ENCODE data around the gene FAM3A.
"Not testable (repeated sequence)": the region's sequence is repeated elsewhere in the genome, so short reads cannot be mapped to it uniquely, and the experiment has no call there.

Gene FAM3A, protein sequence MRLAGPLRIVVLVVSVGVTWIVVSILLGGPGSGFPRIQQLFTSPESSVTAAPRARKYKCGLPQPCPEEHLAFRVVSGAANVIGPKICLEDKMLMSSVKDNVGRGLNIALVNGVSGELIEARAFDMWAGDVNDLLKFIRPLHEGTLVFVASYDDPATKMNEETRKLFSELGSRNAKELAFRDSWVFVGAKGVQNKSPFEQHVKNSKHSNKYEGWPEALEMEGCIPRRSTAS

DNA sequence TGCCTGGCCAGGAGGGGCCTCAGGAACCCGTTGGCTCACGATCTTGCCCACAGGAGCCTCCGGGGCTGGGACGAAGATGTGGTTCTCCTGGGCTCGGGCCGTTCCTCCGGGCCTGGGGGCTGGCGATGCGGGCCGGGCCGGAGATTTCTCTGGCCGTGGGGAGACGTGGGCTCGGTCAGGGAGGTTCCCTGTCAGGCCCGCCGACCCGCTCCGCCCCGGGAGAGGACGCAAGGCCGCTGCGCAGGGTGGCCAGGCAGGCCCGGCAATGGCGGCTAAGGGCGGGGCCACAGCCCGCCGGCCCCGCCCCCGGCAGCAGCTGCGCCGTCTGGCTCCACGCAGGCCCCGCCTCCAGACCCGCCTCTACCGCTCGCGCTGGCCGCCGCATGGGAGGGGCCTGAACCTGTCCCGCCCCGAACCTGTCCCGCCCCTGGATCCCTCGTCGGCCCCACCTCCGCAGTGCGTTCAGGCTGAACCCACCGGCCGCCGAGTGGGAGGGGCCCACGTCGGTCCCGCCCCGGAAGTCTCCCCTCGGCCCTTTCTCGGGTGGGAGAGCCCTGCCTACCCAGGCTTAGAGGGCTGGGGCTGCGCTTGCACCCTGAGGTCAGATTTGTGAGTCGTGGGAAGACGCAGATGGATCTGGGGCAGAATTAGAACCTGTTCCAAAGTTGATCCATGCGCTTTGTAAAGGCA, at the start of gene FAM3A:
FAM3A (minus strand) TSS at position 267 of the 690 bp plus-strand sequence. CDS start 460 bp downstream, outside the sequence.
- DNase-seq, result peak; percentile 90

DNA sequence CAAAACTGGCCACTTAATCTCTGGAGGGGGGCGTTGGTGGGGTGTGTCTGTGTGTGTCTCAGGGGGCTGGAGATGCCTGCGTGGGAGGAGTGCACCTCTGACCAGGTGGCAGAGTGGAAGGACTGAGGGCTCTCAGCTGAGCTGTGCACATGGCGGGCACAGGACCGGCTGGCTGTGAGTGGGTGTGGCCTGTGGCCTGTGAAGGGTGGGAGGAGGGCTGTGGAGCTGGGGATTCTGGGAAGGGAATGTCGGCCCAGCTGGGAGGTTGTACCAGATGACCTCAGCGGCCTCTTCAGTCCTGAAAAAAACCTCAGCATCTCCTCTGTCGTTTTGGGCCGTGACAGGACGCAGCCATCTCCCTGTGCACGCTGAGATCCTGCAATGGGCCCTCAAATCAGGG, 46.3 kb upstream of the FAM3A start:
- not testable (repeated sequence) for DNase-seq

DNA sequence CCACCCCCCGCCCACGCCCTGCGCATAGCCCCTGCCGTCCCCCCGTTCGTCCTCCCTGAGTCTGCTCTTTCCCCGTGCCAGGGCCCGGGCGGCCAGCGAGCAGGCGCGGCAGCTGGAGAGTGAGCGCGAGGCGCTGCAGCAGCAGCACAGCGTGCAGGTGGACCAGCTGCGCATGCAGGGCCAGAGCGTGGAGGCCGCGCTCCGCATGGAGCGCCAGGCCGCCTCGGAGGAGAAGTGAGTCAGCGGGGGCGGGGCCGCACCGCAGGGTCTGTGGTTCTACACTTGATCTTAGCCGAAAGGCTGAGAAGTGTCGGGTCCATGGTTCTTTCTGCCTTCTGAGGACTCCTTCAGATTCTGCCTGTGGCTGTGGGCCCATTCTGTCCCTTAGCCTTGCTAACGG, 44.3 kb upstream of the FAM3A start:
- DNase-seq, result not testable (repeated sequence)

DNA sequence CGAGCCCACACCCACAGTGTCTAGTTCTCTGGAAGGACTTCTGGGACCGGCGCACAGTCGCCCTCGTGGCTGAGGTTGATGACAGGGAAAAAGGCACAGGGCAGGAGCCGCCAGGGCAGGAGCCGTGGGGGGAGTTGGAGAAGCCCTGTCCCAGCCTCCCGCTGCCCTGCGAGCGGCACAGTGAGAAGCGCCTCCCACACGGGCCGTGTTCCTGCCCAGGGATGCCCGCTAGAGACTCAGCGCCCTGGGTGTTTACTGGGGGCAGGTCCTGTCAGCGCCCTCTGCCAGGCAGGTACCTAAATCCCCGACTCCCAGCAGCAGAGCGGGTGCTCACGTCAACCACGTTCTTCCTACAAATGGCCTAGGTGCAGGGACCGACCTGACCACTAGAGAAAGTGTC, 42.9 kb upstream of the FAM3A start:
- DNase-seq, result not testable (repeated sequence)

DNA sequence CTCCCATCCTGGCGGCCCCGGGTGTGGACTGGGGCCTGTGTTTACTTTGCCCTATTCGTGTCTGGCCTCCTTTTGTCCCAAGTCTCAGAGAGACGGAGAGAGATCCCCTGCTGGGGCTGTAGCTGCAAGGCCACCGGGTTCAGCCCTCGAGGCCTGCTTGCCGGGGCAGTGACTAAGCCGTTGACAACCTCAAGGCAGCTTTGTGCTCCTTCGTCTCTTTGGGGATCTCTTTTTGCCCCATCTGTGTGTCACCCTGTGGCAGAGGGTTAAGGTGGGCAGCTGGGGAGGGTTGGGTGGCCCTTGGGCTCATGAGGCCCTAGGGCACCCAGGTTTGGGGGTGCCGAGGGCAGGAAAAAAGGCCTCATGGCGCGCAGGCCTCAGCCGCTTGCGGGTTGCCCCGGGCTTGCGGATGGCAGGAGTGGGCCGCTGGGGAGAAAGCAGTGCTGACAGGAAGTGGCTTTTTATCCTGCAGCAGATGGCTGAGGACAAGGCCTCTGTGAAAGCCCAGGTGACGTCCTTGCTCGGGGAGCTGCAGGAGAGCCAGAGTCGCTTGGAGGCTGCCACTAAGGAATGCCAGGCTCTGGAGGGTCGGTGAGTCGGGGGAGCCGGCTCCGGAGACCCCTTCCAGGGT, 42.1 kb upstream of the FAM3A start:
- not testable (repeated sequence) for DNase-seq

DNA sequence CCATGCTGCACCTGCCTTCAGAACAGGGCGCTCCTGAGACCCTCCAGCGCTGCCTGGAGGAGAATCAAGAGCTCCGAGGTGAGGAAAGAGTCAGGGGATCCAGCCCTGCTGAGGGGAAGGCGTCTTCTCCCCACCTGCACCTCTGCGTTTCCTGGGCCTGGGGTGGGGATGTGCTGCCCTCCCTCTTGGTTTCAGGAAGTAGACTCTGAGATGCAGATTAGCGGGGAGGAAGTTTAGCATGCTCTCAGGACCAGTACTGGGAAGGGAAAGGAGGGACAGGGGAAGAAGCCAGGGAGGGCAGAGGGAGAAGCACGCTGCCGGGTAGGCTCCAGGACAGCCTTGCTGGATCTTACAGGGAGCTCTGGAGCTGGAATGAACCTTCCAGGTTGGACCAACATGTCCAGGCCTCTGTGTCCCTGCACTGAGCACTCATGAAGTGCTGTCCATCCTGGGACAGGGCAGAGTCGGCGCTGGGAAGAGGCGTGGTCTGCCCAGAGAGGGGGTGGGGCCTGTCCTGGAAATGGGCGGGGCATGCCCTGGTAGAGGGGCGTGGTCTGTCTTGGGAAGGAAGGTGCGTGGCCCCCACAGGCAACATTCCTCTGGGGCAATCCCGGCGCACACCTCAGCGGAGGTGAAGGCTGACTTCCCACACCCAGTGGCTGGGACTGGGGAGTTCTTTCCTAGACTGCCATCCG, 36.2 kb upstream of the FAM3A start:
- not testable (repeated sequence) for DNase-seq

DNA sequence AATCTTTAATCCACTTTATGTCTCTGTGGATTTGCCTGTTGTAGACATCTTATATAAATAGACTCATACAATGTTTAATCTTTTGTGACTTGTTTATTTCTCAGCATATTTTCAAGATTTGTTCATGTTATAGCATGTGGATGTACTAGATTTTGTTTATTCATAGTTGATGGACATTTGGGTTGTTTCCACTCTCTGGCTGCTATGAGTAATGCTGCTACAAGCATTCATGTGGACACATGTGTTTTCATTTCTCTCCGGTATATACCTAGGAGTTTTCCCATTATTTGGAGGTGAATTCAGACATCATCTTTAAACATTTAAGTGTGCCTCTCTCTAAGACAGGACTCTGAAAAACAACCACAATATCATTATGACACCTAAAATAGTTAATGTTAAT, 33.7 kb upstream of the FAM3A start:
- no peak for DNase-seq

DNA sequence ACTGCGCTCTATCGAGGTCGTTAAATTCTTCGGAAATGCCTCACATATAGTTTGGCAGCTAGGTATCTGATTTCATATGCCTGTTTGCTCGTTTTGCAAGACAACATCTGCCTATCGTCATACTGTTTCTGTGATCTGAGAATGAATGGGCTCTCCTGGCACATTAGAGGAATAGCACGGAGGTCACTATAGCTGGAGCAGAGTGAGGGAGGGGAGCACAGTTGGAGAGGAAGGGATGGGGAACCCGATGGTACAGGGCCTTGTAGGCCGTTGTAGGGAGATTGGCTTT, 31.9 kb upstream of the FAM3A start:
- no peak for DNase-seq

DNA sequence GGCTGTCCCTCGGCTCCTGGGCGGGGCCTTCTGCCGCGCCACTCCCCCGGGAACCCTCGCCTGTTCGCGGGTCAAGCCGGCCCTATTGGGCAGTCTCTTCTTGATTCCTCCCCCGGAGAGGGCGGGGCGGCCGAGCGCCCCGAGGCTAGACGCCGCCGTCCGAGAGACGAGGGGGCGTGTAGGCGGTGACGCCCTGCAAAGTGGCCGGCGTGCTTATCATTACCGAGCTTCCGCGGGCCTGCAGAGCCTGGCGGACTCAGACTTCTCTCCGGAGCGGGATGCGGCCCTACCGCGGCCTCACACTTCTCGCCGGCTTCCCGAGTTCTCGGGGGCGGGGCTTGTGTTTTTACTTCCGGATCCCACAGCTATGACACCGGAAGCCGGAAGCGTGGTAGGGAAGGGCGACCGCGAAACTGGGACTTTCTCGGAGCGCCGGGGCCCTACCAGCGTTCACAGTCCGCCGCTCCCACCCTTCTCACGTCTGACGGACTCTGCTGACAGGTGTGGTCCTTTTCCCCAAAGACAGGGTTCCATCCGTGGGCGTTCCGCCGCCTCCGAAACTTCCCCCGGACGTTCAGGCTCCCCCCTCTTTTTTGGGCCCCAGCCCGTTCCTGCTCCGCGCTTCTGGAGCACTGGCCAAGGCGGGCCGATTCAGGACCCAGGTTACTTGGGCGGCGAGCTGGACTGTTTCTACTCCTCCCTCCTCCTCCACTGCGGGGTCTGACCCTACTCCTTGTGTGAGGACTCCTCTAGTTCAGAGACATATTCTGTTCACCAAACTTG, 31.4 kb upstream of the FAM3A start, which contains the start of gene IKBKG:
IKBKG (plus strand) TSS at position 376 of the 783 bp plus-strand sequence. CDS start 4,383 bp downstream, outside the sequence.
- DNase-seq, result peak; percentile 89

DNA sequence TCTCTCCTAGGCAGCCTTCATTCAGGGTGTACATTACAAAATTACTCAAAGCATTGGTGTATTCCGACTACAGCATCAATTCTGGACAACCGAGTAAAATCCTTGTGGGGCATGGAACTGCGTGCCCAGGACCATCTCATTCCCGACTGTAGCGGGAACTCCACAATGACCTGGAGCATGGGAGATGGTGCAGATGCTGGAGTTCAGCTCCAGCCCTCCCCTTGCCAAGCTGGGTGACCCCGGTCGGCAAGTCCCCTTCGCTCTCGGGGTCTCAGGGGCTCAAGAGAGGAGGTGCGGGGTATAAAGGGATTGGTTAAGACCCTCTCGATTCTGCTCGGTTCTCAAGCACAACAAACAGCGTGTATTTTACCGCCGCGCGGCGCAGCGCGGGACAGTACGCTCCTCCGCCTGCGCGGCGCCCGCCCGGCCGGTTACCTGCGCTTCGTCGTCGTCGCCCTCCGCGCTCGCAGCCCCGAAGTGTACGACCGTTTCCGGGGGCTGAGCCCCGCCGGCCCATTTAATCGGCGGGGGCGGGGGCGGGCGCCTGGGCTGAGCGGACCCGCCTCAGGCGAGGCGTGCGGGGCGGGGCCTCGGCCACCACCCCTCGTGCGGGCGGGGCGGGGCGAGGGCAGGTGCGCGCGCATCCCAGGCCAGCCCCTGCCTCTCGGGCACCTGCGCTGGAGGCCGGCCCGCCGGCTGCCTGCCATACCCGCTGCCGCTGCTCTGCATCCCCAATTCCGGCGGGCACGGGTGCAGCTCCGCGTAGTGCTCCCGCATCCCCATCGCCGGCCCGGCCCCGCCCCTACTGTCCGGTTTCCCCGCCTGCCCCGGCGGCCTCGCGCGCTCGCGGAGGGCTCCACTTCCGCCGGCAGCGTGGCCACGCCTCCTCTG, 30.6 kb upstream of the FAM3A start, which contains the start of gene G6PD:
G6PD (minus strand) TSS at position 493 of the 891 bp plus-strand sequence. CDS start 691 bp downstream, outside the sequence.
- DNase-seq, result peak; percentile 69

DNA sequence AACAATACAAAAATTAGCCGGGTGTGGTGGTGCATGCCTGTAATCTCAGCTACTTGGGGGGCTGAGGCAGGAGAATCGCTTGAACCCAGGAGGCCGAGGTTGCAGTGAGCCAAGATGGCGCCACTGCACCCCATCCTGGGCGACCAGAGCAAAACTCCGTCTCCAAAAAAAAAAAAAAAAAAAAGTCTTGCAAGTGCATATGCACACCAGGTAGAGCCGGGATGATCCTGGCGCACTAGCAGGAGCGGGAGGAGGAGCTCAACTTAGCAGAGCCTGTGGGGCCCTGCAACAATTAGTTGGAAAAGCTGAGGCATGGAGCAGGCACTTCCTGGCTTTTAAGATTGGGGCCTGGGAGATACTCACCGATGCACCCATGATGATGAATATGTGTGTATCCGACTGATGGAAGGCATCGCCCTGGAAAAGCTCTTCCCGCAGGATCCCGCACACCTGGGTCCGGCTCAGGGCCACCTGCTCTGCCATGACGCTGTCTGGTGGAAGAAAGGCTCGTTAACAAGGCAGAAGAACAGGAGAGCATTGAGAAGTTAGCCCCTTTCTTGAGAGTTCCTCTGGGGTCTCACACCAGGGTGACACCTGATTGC, 29.7 kb upstream of the FAM3A start:
- no peak for DNase-seq

DNA sequence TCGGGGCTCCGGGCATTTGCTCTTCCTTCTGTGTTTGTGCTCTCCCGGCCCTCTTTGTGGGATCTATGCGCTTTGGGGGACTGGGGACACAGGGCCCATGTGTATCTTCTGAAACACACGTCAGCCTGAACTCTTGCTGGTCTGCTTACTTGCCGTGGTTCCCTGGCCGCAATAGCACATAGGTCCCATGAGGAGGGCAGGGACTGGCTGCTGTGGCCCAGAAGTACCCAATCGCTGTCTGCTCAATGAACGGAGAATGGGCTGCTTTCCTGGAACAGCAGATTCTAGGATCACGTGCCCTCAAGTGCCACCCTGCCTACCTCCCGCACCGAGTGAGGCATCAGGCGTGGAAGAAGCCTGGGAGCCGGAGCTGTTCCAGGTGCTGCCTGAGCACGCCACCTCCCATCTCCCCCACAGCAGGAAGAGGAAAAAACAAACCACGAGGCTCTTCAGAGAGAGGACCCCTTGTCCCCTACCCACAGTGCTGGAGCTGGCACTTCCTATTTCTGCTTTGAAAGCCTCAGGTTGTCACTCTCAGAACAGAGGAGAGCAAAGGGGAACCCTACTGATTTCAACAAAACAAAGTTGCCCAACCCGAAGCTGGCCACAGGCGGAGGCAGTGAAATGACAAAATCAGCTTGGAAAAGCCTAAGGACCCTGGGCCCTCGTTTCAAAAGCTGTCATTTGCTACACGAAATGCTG, 26.8 kb upstream of the FAM3A start:
- no peak for DNase-seq

DNA sequence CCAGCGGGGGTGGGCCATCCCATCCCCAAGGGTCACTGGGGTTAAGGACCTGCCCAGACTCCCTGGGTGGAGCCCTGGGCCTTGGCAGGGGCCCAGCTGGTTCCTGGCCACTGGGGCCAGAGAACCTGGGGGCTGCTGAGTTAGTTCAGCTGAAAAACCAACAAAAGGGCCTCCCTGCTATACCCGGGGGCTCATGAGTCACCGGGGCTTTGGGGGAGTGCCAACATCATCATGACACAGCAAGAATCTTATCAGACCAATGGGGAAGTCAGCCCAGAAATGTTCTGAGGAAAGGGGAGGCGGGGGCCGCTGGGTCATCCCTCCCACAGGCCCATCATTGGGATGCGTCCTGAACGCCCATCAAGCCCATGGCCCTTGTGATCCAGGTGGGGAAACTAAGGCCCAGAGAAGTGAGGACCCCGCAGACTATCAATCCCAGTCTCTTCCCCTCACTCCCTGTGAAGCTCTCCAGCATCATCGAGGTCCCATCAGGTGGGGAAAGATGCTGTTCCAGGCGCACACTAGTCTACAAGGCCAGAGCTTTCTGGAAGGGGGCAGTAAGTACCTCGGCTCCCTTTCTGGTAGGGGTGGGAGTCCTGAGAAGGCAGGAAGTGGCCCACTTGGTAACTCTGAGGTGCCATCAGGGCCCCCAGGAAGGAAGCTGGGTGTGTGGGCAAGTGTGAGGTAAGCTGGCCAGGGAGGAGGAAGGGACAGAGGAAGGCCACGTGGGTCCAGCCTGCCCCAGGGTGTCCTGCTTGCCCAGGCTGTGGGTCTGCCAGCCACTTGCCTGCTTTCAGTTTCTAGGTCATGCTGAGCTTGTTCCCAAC, 26.1 kb upstream of the FAM3A start:
- no peak for DNase-seq

DNA sequence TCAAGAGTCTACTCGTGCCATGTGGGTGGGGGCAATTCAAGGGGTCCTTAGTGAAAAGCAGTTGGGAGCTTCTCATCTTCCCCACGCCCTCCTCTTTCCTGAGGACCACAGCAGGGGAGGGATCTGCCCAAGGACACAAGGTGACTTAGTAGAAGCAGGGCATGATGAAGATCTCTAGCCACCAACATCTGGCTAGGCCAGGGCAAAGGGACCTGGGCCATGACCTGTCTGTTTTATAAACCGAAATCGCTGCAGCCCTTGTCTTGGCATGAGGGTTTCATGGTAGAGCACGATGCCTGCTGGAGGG, 25.5 kb upstream of the FAM3A start:
- DNase-seq, result no peak

DNA sequence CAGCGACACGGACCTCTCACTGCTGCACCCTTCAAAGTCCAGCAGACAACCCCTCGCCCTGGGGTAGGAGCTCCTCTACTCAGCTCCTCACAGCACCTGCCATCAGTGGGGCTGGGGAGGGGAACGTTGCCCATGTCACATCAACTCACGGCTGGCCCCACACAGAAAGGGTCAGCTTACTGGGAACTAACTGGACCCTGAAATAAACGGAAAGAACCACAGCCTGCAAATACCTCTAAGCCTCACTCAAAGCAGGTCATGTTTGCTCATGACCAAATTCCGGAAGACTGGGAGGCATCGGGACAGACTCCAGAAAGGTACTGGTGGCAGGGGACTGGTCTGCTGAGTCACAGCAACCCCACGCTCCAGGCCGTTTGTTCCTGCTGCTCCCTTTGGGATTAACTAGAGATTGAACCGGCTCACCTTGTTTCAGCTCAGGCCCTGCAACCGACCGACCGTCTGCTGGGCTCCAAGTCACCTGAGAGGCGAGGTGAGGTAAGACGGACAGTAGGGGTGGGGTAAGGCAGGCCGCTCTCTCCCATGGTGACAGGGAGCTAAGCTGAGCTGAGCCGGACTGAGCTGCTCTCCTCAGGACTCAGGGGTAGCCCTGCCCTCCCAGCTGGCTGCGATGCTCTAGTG, 25.0 kb upstream of the FAM3A start:
- no peak for DNase-seq

DNA sequence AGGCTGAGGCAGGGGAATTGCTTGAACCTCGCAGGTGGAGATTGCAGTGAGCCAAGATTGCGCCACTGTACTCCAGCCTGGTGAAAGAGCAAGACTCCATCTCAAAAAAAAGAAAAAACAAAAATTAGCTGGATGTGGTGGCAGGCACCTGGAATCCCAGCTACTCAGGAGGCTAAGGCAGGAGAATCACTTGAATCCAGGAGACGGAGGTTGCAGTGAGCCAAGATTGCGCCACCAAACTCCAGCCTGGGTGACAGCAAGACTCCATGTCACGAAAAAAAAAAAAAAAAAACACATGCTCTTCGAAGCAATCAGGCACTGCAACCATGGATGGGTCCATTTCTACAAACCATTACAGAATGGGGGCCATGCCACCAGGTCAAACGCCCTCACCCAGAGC, 24.3 kb upstream of the FAM3A start:
- not testable (repeated sequence) for DNase-seq

DNA sequence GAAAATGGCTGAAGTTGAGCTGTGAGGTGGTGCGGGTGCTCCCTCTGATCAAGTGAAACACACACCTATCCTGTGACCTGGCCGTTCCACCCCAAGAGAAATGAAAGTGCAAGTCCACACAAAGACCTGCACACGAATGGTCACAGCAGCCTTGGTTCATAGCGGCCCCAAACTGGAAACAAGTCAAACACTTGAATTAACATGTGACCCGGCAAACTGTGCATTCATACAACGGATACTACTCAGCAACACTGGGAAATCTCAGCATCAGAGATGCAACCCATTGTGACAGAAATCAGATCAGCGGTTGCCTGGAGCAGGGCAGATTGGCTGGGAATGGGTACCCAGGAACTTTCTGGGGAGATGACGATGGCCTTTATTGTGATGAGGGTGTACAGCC, 23.0 kb upstream of the FAM3A start:
- no peak for DNase-seq

DNA sequence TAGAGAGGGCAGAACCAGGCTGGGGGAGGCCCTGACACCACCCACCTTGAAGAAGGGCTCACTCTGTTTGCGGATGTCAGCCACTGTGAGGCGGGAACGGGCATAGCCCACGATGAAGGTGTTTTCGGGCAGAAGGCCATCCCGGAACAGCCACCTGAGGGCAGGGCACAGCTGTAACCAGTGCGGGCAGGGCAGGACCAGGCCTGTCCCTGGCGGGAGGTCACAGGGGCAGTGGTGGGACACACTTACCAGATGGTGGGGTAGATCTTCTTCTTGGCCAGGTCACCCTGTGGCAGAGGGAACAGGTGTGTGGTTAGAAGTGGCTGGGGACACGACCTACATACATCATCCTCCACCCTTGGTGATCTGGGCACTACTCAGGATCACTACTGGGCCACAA, 19.9 kb upstream of the FAM3A start:
- DNase-seq, result no peak

Data from NCI-H1092 (cell line).